GM10266 (cell line): ENCODE results near the gene FBXW8.

Experiments used
- DNase-seq: peaks from one replicate; pipeline ENCODE4 v3.0.0; 2012; ENCODE audit errors: extremely low spot score
- TF ChIP-seq, protein P1 (sequence below): IDR thresholded peaks from 2 replicates; pipeline ENCODE4 v1.5.1; 2012; ENCODE audit warnings: mild to moderate bottlenecking, low read depth; ENCODE audit not compliant: control insufficient read depth, insufficient read depth; ENCODE audit errors: missing control alignments

Gene FBXW8

DNA sequence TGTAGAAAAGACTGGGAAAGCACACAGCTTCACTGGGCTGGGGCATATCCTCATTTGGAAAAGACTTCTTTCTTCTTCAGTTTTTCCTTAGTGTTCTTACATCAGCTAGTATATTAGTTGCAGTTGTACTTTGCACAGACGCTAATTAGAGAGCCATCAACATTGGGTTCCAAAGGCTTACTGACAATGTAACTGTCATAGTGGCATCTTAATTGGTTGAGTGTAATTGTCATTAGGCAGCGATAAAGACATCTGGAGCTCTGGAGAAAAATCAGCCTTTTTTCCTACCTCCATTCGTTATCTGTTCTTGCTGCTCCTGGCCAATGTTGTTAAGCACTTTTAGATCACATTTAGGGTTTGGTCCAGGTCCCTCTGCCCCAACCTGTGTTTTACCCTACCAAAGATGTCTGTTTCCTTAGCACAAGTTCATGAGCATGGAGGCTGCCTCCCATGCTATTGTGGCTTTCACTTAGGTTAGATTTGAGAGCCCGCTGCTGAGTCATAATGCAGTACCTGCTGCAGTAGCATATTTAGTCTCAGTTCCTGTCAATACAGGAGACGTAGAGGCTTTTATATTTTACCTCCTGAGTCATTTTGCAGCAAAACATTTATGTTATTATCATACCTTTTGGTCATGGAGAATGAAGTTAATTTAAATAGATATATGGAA, 49.2 kb downstream of the FBXW8 start:
- TF ChIP-seq, protein P1, sequence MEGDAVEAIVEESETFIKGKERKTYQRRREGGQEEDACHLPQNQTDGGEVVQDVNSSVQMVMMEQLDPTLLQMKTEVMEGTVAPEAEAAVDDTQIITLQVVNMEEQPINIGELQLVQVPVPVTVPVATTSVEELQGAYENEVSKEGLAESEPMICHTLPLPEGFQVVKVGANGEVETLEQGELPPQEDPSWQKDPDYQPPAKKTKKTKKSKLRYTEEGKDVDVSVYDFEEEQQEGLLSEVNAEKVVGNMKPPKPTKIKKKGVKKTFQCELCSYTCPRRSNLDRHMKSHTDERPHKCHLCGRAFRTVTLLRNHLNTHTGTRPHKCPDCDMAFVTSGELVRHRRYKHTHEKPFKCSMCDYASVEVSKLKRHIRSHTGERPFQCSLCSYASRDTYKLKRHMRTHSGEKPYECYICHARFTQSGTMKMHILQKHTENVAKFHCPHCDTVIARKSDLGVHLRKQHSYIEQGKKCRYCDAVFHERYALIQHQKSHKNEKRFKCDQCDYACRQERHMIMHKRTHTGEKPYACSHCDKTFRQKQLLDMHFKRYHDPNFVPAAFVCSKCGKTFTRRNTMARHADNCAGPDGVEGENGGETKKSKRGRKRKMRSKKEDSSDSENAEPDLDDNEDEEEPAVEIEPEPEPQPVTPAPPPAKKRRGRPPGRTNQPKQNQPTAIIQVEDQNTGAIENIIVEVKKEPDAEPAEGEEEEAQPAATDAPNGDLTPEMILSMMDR = no peak
- DNase-seq = peak; percentile 64

DNA sequence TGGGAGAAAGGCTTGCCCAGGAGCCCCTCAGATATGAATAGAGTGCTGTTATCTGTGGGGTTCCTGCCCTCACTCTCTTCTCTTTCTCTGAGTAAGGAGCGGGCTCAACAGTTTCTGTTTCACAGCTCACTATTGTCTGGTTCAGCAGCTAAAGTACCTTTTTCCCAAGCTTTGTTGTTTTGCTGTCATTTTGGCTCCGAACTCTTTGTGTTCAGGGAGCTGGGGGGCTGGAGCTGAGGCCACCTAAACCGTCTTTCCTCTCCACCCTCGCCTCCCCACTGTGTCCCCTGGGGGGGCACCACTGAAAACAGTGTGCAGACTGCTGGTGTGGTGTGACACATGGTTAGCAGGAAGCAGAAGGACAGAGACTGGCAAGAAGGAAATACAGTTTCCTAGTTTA, 51.4 kb downstream of the FBXW8 start:
- TF ChIP-seq, protein P1 = no peak
- no peak for DNase-seq

DNA sequence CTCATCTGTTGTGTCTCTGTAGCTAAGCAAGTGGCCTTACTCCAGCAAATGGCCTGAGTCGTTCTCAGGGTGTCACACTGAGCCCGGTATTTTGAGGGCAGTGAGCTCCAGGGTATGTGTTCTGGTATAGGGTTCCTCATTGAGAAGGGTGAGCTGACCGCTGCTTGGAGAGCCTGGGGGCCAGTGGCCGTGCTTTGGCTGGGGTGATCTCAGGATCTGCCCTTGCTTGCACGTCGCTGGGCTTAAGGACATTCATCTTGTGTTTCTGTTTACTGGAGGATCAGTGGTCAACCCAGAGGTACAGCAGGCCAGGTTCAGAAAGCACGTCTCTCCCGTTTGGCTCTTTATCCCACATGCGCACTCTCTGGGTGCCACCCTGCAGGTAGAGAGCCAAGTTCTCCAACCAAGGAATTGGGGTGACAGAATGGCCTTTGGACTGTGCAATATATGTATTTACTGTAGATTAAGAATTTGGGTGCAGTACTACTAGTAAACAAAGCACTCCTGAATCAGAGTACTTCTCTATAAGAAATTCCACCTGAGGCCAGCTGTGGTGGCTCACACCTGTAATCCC, 52.1 kb downstream of the FBXW8 start:
- TF ChIP-seq, protein P1 = no peak
- DNase-seq = no peak

DNA sequence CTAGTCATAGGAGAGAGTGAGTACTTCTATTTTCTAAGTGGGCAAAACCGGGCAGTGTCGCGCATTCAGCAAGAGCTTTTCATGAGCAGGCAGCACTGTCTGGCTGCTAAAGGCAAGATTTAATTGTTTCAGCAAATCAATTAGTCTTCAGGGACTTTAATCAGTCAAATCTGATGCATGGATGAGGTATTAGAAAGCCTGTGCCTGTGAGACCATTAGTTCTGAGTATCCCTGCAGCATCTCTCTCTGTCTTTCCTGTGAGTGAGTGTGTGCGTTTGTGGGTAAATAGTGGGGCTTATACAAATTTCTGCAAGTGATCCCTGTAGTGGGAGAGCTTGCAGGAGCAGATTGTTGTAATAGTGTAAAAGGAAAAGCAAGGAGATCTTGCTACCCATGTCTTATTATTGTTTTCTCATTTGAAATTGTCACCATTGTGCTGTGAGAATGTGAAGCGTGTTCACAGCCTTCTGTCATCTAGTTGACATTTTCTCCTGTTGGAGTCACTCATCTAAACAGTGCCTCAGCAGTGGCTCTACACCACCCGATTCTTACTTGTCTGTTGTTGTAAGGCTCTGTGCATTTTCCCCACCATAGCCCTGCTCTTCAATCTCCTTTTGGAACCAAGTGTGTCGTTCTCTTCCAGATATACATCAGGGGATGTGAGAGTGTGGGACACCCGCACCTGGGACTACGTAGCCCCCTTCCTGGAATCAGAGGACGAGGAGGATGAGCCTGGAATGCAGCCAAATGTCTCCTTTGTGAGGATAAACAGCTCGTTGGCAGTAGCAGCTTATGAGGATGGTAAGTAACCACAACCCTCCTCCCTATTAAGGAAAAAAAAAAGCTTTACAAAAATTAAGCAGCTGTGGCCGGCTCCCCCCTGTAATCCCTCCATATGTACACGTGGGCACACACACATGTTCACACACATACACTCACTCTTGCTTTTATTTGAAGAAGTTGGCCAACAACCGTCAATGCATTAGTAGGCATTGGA, 53.6 kb downstream of the FBXW8 start:
- DNase-seq = no peak
- TF ChIP-seq, protein P1 = no peak

DNA sequence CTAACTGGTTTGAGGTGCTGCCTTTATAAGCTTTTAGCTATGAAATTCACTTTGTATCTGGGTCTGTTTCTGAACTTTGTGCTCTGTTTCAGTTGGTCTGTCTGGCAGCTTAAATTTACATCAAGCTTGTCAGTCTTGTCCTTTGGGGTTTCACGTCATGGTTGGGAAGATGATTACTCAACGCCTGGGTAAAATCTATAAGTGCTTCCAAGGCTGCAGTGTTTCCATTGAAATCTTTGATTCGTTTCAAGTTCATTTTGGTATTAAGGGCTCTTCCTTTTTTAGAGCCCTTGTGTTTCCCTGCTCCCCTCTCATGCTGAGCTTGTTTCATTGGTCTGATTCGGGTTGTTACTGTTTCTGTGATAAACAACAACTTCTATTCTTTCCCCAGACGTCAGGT, 58.2 kb downstream of the FBXW8 start:
- no peak for DNase-seq
- TF ChIP-seq, protein P1 = no peak

DNA sequence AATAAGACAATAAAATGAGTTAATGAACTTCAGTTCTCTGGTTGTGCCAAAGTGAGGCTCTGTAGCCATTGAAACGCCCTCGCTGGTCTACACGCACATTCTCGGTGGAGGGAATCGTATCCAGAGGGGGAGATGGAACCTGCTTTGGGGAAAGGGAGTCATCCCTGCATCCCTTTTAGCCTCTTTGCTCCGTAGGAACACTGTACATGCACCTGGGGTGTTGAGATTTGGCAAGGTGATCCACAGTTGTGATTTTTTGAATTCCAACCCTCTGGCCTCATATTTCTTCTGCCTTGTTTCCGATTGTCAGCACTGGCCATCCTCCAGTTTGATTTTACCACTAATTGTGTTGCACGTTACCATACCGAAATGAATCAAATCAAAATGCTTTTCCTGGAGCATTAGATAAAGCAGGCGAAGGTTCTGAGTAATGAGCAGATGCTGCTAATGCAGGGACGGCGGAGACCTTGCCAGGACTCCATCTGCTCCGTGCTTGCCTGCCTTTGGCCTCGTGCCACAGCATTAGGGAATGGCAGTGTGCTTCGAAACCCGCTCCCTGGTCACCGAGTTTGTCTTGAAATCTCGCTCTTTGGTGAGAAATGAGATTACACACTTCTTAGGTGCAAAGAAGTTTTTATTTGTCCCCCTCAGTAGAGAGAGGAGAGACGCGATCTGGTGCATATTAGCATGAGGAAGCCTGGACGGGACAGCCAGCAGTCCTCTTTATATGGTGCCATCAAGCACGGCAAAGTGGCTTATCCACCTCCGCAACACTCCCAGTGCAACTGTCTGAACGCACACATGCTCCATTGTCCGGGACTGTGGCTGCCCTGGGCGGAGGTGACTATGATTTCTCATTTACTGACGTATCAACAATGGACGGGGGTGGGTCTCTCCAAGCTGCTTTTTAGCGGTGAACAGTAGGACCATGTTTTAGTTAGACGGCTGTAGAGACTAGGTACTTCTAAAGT, 59.1 kb downstream of the FBXW8 start:
- DNase-seq = no peak

More for the DNA sequence above, 59.1 kb downstream of the FBXW8 start:
- TF ChIP-seq, protein P1 = no peak
